OCI-LY7 (cell line): ENCODE data around the gene CCNG2.

ENCODE experiments used
- EZH2phosphoT487 ChIP-seq: fragments of 200-600 bp; sonication (generic); IDR thresholded peaks from 2 replicates; pipeline ENCODE4 v1.6.1; 2018; ENCODE audit warnings: low read depth, borderline replicate concordance, mild to moderate bottlenecking, mixed run types, antibody characterized with exemption, low read length, moderate library complexity, mixed read lengths
- TF ChIP-seq, protein P1 (sequence below): fragments of 200-600 bp; sonication (generic); conservative IDR thresholded peaks from 2 replicates; pipeline ENCODE4 v1.5.1; 2014; ENCODE audit warnings: mild to moderate bottlenecking, antibody characterized with exemption, low read length, moderate library complexity, mixed read lengths

DNA sequence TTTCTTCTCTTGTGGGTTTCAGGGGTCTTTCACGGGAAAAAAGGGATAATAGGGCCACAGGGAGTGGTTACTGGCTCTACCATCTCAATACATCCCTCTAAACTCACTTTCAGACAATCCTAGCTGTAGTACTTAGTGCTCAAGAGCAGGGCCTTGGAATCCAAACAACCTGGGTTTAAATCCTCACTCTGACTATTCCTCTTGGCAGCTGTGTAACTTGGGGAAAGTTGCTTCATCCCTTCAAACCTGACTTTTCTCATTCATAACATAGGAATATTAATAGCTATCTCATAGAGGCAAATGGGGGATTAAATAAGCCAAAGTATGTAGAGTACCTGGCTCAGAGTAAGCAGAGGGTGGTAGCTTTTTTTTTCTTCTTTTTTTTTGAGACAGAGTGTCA, 32.4 kb downstream of the CCNG2 start:
- TF ChIP-seq, protein P1, sequence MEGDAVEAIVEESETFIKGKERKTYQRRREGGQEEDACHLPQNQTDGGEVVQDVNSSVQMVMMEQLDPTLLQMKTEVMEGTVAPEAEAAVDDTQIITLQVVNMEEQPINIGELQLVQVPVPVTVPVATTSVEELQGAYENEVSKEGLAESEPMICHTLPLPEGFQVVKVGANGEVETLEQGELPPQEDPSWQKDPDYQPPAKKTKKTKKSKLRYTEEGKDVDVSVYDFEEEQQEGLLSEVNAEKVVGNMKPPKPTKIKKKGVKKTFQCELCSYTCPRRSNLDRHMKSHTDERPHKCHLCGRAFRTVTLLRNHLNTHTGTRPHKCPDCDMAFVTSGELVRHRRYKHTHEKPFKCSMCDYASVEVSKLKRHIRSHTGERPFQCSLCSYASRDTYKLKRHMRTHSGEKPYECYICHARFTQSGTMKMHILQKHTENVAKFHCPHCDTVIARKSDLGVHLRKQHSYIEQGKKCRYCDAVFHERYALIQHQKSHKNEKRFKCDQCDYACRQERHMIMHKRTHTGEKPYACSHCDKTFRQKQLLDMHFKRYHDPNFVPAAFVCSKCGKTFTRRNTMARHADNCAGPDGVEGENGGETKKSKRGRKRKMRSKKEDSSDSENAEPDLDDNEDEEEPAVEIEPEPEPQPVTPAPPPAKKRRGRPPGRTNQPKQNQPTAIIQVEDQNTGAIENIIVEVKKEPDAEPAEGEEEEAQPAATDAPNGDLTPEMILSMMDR, result no peak
- no peak for TF ChIP-seq EZH2phosphoT487
